ENCODE results near the gene FBXL13.

DNA sequence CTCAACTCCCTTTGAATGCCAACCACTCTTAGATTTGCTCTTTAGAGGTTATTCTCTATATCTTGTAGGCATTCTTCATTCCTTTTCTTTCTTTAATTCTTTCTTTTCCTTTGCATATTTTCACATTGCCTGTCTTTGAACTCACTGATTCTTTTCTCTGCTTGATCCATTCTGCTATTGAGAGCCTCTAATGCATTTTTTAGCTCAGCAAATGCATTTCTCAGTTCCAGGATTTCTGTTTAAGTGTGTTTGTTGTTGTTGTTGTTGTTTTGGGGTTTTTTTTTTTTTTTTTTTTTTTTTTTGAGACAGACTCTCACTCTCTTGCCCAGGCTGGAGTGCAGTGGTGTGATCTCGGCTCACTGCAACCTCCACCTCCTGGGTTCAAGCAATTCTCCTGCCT, 71.6 kb downstream of the FBXL13 start:
- TF ChIP-seq, protein P1, sequence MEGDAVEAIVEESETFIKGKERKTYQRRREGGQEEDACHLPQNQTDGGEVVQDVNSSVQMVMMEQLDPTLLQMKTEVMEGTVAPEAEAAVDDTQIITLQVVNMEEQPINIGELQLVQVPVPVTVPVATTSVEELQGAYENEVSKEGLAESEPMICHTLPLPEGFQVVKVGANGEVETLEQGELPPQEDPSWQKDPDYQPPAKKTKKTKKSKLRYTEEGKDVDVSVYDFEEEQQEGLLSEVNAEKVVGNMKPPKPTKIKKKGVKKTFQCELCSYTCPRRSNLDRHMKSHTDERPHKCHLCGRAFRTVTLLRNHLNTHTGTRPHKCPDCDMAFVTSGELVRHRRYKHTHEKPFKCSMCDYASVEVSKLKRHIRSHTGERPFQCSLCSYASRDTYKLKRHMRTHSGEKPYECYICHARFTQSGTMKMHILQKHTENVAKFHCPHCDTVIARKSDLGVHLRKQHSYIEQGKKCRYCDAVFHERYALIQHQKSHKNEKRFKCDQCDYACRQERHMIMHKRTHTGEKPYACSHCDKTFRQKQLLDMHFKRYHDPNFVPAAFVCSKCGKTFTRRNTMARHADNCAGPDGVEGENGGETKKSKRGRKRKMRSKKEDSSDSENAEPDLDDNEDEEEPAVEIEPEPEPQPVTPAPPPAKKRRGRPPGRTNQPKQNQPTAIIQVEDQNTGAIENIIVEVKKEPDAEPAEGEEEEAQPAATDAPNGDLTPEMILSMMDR (IDR thresholded peaks at IDR 0.05), result no peak
- no peak for TF ChIP-seq POLR2A (IDR thresholded peaks at IDR 0.05)
